Smooth muscle cell (in vitro differentiated cells): ENCODE data around the gene GCSH. TPM values are rescaled to one million over a fixed set of nuclear protein-coding genes. Genes with fewer than 3 reads are reported as not detected.
A peak's percentile ranks its signal among the peaks of the same experiment; 100 is the strongest.

Source experiments
- DNase-seq: peaks from one replicate; lab custom pipeline; 2025; ENCODE audit not compliant: unreplicated experiment; lab: John Stamatoyannopoulos, UW
- H2AFZ ChIP-seq: fragments of 200-600 bp; sonication (generic); 2 replicates; pipeline ENCODE4 v1.6.0; 2016; ENCODE audit warnings: antibody characterized with exemption, low read depth, mild to moderate bottlenecking
- H3F3A ChIP-seq: fragments of 200-600 bp; sonication (generic); 2 replicates; pipeline ENCODE4 v1.6.0; 2017; ENCODE audit warnings: antibody characterized with exemption, low read depth
- H3K27ac ChIP-seq: fragments of 200-600 bp; sonication (generic); 2 replicates; pipeline ENCODE4 v1.5.1; 2016; ENCODE audit warnings: low read depth, mild to moderate bottlenecking
- H3K27me3 ChIP-seq: fragments of 200-600 bp; sonication (generic); 2 replicates; pipeline ENCODE4 v1.6.1; 2016; ENCODE audit warnings: low read depth, mild to moderate bottlenecking
- H3K36me3 ChIP-seq: fragments of 200-600 bp; sonication (generic); 2 replicates; pipeline ENCODE4 v1.5.1; 2016; ENCODE audit warnings: low read depth
- H3K4me1 ChIP-seq: fragments of 200-600 bp; sonication (generic); 2 replicates; pipeline ENCODE4 v1.5.1; 2016; ENCODE audit warnings: low read depth
- H3K4me2 ChIP-seq: fragments of 200-600 bp; sonication (generic); 2 replicates; pipeline ENCODE4 v1.6.0; 2016; ENCODE audit warnings: mild to moderate bottlenecking
- H3K4me3 ChIP-seq: fragments of 200-600 bp; sonication (generic); 2 replicates; pipeline ENCODE4 v1.5.1; 2016; ENCODE audit warnings: mild to moderate bottlenecking
- H3K79me2 ChIP-seq: fragments of 200-600 bp; sonication (generic); 2 replicates; pipeline ENCODE4 v1.6.0; 2016; ENCODE audit warnings: low read depth, mild to moderate bottlenecking
- H3K9ac ChIP-seq: fragments of 200-600 bp; sonication (generic); 2 replicates; pipeline ENCODE4 v1.6.0; 2016; ENCODE audit warnings: low read depth
- H3K9me3 ChIP-seq: fragments of 200-600 bp; sonication (generic); replicated peaks from 2 replicates; pipeline ENCODE4 v1.5.1; 2016; ENCODE audit warnings: low read depth
- H4K20me1 ChIP-seq: fragments of 200-600 bp; sonication (generic); 2 replicates; pipeline ENCODE4 v1.6.0; 2016; ENCODE audit warnings: low read depth
- CTCF ChIP-seq: fragments of 200-600 bp; sonication (generic); IDR thresholded peaks from 2 replicates; pipeline ENCODE4 v1.5.1; 2017; ENCODE audit warnings: borderline replicate concordance, mild to moderate bottlenecking, antibody characterized with exemption; ENCODE audit not compliant: insufficient read depth, poor library complexity, severe bottlenecking
- WGBS: methylation state at CpG from one replicate; pipeline ENCODE4 v1.1.7; 2016; ENCODE audit warnings: low lambda C conversion rate; 5-methylcytosine and 5-hydroxymethylcytosine counted together
- polyA plus RNA-seq: library from polyadenylated mRNA; unstranded; fragments of >200 nt; fragmentation: Nextera tagmentation; extraction: Ambion mirVana; gene quantifications from 2 replicates; pipeline ENCODE4 v1.2.1, GENCODE V29; 2016
- total RNA-seq: library from RNA; depleted of rRNA; stranded (reverse); fragments of >200 nt; gene quantifications from 2 replicates; pipeline ENCODE4 v1.2.3, GENCODE V29; 2014

Gene GCSH
- total and polyA plus RNA-seq, 2 experiments from 2014 or later: 42.4 to 48.1 TPM

- no peak overlapping the region for H3K4me3 ChIP-seq
- H3K9me3 ChIP-seq: no peaks in the 10 kb centered on the region
- H4K20me1 ChIP-seq: no peaks in the 10 kb centered on the region
- no peak for DNase-seq
- no peaks in the 10 kb centered on the region for H3K27me3 ChIP-seq
- no peaks in the 10 kb centered on the region for H3K36me3 ChIP-seq
- no peak overlapping the region for H3K9ac ChIP-seq
- H3K4me2 ChIP-seq: no peak overlapping the region
- no peaks in the 10 kb centered on the region for H3F3A ChIP-seq
- no peaks in the 10 kb centered on the region for H3K79me2 ChIP-seq
- H2AFZ ChIP-seq: no peak overlapping the region
- no peaks in the 10 kb centered on the region for H3K4me1 ChIP-seq
- 91% methylated on average over 11 of the region's 11 CpGs for WGBS
- no peak overlapping the region for H3K27ac ChIP-seq
- no peak for TF ChIP-seq CTCF
Observed at GRCh38 chr16:81053761-81054160, 42.4 kb downstream of the GCSH start.

GRCh38 chr16:81042821-81043220, 53.4 kb downstream of the GCSH start:
- 98% methylated on average over 2 of the region's 2 CpGs for WGBS
- H3K4me3 ChIP-seq: no peak overlapping the region
- H3K36me3 ChIP-seq: peaks cover 16% of the 10 kb centered on the region
- DNase-seq: no peak
- no peak overlapping the region for H2AFZ ChIP-seq
- no peak overlapping the region for H3K4me2 ChIP-seq
- peaks cover 17% of the 10 kb centered on the region for H3K79me2 ChIP-seq
- no peaks in the 10 kb centered on the region for H3K27me3 ChIP-seq
- H3F3A ChIP-seq: no peaks in the 10 kb centered on the region
- no peak overlapping the region for H3K27ac ChIP-seq
- no peaks in the 10 kb centered on the region for H3K9me3 ChIP-seq
- peaks cover 40% of the 10 kb centered on the region for H4K20me1 ChIP-seq
- no peak overlapping the region for H3K9ac ChIP-seq
- no peak for TF ChIP-seq CTCF
- peaks cover 20% of the 10 kb centered on the region for H3K4me1 ChIP-seq

- peaks cover 20% of the 10 kb centered on the region for H3K4me1 ChIP-seq
- TF ChIP-seq CTCF: no peak
- H3K79me2 ChIP-seq: peaks cover 28% of the 10 kb centered on the region
- H3K36me3 ChIP-seq: peaks cover 16% of the 10 kb centered on the region
- no peak overlapping the region for H3K4me2 ChIP-seq
- whole genome bisulfite sequencing: 59% methylated on average over 4 of the region's 4 CpGs
- no peak overlapping the region for H2AFZ ChIP-seq
- no peak for DNase-seq
- H3K9ac ChIP-seq: no peak overlapping the region
- H3K27me3 ChIP-seq: no peaks in the 10 kb centered on the region
- H3K4me3 ChIP-seq: no peak overlapping the region
- peaks cover 49% of the 10 kb centered on the region for H4K20me1 ChIP-seq
- peak overlapping the region; percentile 14 for H3K27ac ChIP-seq
- no peaks in the 10 kb centered on the region for H3K9me3 ChIP-seq
- H3F3A ChIP-seq: no peaks in the 10 kb centered on the region
Observed at GRCh38 chr16:81041696-81042095, 54.5 kb downstream of the GCSH start.

- H4K20me1 ChIP-seq: peaks cover 49% of the 10 kb centered on the region
- peaks cover 35% of the 10 kb centered on the region for H3K79me2 ChIP-seq
- H3F3A ChIP-seq: no peaks in the 10 kb centered on the region
- H3K4me3 ChIP-seq: no peak overlapping the region
- H3K27me3 ChIP-seq: no peaks in the 10 kb centered on the region
- H3K27ac ChIP-seq: peak overlapping the region; percentile 14
- 45% methylated on average over 5 of the region's 5 CpGs for WGBS
- H2AFZ ChIP-seq: no peak overlapping the region
- H3K9me3 ChIP-seq: no peaks in the 10 kb centered on the region
- no peak for TF ChIP-seq CTCF
- H3K9ac ChIP-seq: no peak overlapping the region
- H3K4me1 ChIP-seq: peaks cover 20% of the 10 kb centered on the region
- peaks cover 16% of the 10 kb centered on the region for H3K36me3 ChIP-seq
- DNase-seq: no peak
- H3K4me2 ChIP-seq: no peak overlapping the region
Observed at GRCh38 chr16:81040842-81041241, 55.4 kb downstream of the GCSH start.
